Stimulated activated CD8-positive, alpha-beta memory T cell treated with anti-CD3 and anti-CD28 coated beads, Interleukin-15, amount 100 ng/mL, for 48 hours (primary cell): ENCODE measurements around the gene TMEM163.
A peak's percentile ranks its signal among the peaks of the same experiment; 100 is the strongest.

Source experiments
- DNase-seq, 2 donors: peaks; one replicate each; pipeline ENCODE4 v3.0.0-alpha.2; 2020; ENCODE audit warnings: low read depth in 2 of 2

TMEM163 gene

DNA sequence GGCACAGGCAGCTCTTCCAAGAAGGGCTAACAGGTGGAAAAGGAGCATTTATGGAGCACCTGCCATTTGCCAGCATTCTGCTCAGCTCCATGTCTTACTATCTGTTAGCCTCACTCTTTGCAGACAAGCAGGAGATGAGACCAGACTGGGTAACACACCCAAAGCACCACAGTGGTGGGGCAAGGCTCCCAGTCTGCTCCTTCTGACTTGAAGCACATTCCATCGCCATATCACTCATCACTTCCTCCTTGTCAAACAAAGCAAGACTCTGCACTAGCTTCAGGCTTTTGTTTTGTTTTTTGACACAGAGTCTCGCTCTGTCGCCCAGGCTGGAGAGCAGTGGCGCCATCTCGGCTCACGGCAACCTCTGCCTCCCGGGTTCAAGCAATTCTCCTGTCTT is 282.1 kb downstream of the TMEM163 start:
- DNase-seq: no peak

DNA sequence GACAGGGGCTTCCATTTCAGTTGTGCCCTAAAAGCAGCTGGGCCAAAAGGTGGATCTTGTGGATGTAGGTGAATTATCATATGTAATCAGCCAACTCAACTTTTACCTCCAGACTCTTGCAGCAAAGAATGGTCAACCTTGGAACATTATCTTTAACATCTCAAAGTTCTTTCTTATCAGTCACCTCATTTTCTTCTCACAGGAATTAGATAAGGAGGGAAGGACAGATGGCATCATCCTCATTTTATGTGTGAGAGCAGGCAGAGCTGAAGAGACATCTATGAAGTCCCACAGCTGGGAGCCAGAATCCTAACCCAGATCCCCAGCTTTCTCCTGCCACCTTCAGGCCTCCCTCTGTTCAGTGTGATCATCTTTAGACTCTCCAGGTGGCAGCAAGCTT is 282.9 kb downstream of the TMEM163 start:
- DNase-seq: no peak

DNA sequence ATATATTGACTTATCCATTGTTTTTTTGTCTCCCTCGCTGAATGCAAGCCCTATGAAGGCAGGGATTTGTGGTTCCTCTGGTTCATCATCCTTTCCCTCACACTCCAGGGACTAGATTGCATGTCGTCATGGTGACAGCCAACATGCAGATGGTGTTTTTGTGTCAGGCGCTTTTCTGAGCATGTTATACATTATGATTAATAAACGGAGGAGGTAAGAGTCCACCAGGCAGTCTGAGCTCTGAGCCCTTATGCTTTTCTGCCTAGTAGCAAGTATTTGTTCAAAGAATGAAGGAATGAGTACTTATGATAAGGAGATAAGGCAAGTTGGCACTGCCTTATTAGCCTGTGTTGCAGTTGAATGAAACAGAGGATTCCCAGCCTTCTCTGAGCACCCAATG is 283.3 kb downstream of the TMEM163 start:
- DNase-seq: no peak

DNA sequence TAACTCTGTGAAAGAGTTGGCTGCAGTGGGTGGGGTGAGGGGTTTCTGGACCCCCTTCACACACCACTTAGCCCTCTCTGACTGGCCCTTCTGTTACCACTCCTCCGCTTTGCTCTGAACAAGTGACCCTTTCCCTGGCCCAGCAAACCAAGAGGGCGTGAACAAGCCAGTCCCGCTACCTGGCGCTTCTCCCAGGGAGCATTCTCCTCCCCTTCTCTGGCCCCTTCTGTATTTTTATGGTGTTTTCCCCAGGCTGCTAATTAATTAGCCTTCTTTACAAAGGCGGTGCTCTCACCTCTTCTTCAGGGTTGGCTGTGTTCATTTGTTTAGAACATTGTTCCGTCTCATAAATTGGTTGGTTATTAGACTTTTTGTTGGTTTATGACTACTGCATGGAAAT is 284.8 kb downstream of the TMEM163 start:
- DNase-seq: no peak

DNA sequence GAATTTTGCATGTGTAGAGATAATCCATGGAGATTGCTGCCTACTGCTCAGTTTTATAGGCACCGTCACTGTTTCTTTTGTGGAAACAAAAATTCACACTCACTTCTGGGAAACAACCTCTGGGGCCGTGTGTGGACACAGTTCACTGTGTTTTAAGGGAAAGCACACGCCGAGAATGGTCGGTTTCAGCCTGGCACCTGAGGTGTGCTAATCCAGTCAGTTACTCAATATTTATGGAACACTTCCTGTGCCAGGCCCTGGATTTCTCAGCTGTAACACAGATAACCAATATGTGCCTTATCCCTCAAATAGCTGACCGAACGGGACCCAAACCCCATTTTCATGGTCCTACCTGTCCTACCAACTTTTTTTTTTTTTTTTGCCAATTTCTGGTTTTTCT is 285.3 kb downstream of the TMEM163 start:
- DNase-seq: no peak

DNA sequence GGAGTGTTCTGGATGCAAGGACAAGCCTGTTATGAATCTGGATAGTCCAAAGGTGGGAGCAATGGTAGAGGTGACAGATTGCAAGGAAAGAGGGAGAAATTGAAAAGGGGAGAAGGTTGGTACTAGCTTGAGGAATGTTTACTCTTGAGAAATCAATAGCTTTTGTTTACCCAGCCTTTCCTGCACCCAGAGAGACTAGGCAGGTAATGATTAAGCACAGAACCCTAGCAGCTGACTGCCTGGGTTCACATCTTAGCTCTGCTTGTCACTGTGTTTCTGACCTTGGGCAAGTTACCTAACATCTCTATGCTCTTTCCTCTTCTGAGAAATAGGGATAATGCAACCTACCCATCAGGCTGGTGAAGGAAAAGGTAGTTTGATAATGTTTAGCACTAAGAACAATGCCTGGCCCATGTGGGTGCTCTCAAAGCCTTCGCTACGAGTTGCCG is 286.3 kb downstream of the TMEM163 start:
- no peak for DNase-seq

DNA sequence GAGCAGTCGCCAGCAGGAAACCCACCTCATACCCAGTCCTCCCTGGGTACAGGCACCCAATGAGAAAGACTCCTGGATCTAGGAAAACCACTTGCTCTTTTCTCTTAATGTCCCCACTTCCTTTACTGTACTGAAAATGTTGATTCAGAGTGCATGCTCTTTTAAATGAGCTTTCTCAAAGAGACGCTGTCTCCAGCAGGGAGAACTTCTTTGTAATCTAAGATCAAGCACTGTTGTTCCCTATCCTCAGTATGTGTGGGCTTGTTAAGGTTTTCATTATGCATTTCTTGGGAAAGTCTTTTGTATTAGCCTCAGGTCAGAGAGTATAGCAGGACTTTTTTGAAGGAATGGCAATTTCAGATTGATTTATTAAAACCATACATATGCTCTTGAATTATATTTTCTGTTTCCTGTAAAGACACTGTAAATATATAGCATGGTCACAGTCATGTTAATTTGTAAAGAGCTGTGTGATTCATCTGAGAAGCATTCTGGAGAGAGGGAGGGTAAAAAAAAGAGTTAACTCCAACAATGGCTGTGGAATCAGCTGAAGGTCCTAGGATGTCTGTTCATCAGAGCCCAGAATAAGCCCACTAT is 286.9 kb downstream of the TMEM163 start:
- DNase-seq: no peak

DNA sequence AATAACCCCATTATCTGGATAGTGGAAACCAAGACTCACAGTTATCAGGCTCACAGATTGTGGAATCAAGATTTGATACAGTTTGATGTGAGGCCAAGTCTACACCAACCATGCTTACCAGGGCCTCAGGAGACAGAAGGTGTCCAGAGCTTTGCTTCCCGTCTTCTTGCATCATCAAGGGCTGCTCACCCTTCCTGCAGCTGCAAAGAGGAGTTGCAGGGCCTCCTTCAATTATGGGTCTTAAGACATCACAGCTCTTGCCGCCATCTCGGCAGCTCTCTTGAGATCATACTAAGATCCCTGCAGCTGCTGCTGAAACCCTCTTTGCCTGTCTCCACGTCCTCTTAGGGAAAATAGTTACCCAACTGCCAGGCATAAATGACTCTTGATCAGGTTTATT is 288.9 kb downstream of the TMEM163 start:
- no peak for DNase-seq

DNA sequence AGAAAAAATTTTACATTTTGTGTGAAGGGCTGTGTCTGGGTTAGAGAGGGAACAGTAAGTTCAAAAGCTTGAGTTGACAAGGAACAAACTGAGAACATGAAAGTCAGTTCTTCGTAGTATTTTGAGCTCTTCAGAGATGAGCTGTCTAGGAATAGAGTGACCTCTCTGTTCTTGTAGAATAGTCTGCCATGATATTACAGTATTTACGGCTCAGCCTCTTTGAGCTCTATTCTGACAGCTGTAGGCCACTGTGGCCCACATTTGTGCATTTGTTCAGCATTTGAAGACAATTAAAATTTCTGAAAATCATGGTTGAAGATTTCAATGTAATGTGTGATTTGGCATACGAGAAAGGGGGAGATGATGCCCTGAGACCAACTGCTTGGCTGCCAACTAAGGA is 292.1 kb downstream of the TMEM163 start:
- no peak for DNase-seq

DNA sequence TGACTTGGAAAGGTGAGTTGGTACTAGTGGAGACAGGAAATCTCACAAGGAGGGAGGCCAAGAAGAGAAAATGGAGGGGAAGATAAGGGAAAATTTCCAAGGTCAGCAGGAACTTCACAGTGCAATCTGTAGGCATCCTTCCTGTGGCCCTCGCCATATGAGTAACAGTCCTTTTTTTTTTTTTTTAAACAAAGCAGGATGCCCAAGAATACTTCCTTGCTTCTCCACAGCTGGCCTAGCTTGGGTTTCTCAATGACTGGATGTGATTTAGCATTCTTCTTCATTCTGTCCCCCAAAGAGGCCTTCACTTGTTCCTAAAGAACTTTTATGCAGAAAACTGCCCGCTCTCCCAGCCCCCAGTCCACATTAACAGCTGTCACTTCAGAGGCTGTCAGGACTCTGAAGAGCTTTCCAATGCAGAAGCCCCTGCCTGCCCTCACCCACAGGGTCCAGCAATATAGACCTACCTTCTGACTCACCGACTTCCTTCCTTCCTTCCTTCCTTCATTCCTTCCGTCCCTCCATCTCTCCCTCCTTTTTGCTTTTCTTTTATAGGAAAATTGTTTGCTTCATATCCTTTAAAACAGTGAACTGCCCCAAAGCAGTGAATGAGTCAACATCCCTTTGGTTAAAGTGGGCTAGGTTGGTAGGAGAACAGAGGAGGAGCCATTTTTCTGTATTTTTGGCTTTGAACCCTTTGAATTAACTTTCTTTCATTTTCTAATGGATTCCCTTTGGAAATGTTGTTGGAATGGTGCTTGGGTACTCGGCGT is 292.9 kb downstream of the TMEM163 start:
- DNase-seq: no peak

DNA sequence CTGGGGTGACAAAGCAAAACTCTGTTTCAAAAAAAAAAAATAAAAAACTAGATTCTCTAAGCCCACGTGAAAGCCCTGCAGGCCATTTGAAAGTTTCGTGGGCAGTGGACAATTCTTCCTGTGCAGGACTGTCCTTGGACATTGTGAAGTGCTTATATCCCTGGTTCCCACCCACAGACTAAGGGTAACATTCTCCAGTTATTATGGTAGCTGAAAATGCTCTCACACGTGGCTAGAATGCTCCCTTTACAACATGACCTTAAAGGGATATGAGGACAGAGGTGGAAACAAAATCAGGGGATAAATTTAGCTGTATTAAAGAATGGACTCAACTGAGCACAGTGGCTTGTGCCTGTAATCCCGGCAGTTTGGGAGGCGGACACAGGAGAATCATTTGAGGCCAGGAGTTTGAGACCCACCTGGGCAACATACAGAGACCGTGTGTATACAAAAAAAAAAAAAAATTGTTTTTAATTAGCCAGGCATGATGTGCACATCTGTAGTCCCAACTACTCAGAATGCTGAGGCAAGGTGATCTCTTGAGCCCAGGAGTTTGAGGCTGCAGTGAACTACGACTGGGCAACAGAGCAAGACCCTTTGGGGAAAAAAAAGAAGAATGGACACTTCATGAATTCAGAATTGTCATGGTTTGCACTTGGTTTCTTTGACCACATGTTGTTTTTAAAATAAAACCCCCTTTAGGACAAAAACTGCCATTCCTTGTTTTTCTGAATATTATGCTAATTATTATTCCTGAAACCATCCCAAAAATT is 297.1 kb downstream of the TMEM163 start:
- DNase-seq: no peak

DNA sequence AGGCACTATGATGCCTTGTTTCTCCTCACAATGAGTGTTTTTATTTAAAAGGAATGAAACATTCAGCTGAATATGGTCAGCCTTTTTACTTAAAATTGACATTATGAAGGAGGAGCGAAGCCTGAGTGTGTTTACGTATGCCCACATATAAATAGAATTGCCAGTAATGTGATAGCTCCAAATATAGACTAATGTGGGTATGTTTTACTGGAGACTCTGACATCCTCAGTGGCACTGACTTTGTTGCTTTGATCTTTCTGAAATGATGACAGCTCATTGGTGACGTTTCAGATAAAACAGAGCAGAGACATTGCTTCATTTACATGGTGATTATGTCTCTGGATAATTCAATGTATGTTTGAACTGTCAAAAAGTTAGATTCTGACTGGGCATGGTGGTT is 297.9 kb downstream of the TMEM163 start:
- no peak for DNase-seq

DNA sequence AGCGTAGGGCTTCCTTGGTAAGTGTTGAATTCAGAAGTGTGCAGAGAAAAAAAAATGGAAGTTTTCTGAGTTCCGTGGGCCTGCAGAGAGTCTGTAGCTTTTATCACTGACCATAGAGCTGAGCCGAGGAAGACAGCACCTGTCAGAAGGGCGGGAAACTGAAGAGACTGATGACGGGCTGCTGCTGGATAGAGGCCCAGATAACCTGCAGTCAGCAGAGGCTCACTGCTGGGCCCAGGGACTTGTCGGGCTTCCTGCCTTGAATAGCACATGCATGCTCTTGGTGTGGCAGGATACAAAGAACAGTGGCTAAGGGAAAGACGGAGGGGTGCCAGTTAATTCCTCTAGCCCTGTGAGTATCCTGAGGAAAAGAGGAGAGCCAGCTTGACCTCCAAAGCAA is 298.5 kb downstream of the TMEM163 start:
- no peak for DNase-seq

DNA sequence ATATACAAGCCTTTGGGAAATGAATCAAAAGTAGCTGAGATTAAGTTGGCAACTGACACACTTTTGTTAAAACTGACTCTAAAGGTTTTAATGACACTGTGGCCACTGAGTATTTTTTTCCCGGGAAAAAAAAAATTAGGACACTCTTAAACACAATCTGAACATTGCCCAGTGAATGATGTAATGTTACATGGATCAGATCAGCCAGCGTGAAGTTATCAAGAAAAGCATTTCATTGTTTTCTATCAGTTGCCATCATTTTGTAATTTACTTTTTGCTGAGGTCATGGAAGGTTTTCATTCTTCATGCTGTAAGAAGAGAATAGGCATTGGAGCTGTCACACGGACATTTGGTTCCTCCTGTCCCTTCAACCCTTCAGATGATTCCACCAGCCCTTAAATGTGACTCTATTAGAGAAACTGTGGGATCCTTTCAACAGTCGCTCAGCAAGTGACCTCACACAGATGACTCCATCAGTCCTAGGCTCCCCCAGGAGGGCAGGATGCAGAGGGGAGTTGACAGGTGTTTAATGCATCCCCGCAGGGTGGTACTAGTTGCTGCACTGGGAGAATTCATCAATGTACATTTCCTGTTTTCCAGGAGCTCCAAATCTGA is 300.7 kb downstream of the TMEM163 start:
- no peak for DNase-seq

DNA sequence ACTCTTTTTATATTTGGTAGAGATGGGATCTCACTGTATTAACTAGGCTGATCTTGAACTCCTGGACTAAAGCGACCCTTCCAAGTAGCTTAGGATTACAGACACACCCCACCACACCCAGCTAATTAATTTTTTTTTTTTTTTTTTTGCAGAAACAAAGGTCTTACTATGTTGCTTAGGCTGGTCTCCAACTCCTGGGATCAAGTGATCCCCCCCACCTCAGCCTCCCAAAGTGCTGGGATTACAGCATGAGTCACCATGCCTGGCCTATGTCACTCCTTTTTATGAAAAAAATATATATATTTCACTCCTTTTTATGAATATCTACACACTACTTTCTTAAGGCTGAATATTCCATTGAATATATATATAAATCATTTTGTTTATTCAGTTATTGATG is 302.2 kb downstream of the TMEM163 start:
- no peak for DNase-seq

DNA sequence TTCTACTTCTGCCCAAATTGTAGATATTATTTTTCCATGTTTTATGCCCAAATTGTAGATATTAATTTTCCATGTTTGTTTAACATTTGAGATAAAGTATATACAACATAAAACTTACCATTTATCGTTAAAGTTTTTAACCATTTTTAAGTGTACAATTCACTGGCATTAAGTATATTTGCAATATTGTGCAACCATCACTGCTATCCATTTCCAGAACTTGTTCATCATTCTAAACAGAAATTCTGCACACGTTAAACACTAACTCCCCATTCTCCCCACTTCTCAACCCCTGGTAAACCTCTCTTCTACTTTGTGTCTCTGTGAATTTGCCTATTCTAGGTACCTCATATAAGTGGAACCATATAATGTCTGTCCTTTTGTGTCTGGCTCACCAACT is 302.8 kb downstream of the TMEM163 start:
- DNase-seq: no peak

DNA sequence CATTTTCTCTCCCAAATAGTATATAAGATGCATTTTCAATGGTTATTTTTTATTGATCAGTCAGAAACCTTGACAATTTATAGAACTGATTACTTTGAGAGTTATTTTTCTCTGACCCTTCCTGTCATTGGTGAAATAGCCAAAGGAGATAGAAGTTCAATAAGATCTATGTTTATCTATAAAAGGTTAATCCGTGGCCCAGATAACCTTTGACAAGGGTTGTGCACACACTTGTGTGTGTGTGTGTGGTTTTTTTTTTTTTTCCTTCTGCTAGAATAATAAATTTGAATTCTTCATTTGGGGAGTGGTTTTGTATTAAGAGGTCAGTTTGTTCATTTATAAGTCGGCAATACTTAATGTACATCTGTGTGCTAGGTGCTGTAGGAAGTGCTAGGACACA is 304.9 kb downstream of the TMEM163 start:
- DNase-seq: no peak

DNA sequence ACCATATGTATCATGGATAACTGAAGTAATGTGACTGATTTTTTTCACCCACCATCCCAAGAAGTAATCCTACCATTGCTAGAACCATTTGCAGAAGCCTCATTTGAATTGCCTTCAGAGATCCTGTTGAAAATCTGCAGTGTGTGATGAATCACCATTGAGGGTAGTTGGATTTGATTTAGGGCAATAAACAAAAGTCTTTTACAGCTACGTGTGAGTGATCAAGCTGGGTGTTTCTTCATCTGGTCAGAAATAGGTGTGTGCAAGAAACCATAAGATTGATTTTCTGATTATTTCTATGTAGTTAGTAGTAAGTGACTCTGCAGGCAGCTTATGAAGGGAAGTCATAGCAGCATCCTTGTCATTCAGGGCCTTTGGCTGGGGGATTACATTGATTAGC is 305.4 kb downstream of the TMEM163 start:
- DNase-seq: no peak

DNA sequence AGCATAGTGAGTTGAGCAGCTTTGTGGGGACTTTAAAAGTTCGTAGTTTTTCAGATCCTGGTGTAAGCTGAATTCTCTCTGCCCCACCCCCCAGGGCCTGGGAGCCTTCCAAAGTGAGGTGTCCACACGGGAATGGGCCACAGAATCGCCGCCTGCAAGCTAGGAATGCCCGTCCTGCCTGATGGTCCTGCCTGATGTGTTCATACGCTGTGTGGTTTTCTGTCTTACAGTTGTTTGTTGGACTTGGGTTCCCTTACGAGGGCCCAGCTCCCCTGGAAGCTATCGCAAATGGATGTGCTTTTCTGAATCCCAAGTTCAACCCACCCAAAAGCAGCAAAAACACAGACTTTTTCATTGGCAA is 306.2 kb downstream of the TMEM163 start:
- no peak for DNase-seq

DNA sequence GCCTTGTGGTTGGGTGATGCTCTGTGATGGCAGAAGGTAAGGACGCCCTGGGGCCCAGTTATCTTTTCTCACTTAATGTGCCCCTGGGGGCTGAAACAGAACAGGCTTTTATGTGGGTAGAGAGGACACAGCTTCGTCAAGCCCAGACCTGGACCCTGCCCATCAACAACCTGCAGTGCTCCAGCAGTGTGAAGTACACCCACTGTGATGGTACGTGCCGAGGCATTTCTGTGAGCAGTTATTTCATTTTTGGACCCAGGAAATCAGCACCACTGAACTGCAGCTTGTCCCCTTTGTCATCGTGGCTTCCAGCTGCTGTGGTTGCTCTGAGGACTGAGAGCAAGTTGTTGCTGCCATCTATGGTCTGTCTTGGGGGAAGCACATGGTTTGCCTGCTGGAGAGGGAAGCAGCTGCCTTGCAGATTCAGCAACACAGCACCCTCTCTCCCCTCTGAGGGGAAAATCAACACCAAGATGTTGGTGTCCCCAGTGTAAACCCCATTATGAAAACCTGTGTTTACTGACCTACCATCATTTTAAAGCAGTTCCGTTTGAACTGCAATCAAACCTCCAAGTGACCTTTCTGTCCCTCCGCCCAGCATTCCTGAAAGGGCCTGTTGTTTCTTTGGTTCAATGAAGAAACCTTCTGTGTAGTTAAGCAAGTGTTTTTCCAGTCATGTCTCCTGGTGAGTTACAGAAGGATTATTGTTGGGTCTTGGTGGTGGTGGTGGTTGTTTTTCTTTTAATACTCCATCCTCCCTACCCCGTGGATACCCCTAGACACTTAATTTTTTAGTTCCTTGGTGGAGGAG is 306.8 kb downstream of the TMEM163 start:
- peak; percentile 44 to 45 for DNase-seq

DNA sequence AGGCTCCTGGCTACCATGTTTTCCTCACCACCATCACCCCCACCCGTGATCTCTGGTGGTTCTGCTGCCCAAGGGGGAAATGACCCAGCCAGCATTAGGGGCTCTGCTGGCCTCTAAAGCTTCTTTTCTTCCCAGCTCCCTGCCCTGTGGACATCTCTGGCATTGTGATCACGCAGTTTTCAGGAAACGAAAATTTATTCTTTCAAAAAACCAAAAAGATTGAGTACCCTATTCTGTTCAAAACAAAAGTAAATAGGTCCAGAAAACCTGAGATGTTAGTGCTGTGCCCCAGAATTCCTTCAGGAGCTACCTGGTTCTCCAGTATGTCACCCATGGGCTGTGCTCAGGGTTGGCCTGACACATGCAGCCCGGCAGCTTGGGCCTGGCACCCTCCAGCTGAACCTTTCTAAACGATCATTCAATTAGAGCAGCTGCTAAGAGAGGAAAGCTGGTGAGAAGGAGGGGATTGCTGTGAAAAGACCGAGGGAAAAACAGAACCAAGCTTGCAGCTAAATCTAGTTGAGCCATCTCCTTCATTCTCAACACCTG is 307.4 kb downstream of the TMEM163 start:
- DNase-seq: no peak
